Panc1 (cell line): Measurements from ENCODE around the gene MED17.
A peak's percentile ranks its signal among the peaks of the same experiment; 100 is the strongest.

ENCODE experiments used
- POLR2AphosphoS5 ChIP-seq: IDR thresholded peaks from 2 replicates; pipeline ENCODE4 v1.6.1; 2012; ENCODE audit warnings: mild to moderate bottlenecking, low read depth, low read length, moderate library complexity
- SIN3A ChIP-seq: IDR thresholded peaks from 2 replicates; pipeline ENCODE4 v1.6.1; 2012; ENCODE audit warnings: low read depth, mild to moderate bottlenecking, low read length, moderate library complexity, borderline replicate concordance; ENCODE audit not compliant: insufficient read depth
- TCF7L2 ChIP-seq: IDR thresholded peaks from 2 replicates; pipeline ENCODE4 v1.6.1; 2011; ENCODE audit warnings: mild to moderate bottlenecking, low read depth, low read length, inconsistent platforms
- TF ChIP-seq, protein P1 (sequence below): fragments of 450-650 bp; IDR thresholded peaks from 2 replicates; pipeline ENCODE4 v1.5.1; 2017; ENCODE audit warnings: mild to moderate bottlenecking
- TF ChIP-seq, protein P2 (sequence below), 2 experiments: IDR thresholded peaks; 2 replicates each; pipeline ENCODE4 v1.6.1; 2011 to 2012; ENCODE audit warnings: low read depth in 2 of 2, control low read depth in 1 of 2, low read length in 1 of 2, mild to moderate bottlenecking in 1 of 2, moderate library complexity in 1 of 2; ENCODE audit not compliant: insufficient read depth in 1 of 2

DNA sequence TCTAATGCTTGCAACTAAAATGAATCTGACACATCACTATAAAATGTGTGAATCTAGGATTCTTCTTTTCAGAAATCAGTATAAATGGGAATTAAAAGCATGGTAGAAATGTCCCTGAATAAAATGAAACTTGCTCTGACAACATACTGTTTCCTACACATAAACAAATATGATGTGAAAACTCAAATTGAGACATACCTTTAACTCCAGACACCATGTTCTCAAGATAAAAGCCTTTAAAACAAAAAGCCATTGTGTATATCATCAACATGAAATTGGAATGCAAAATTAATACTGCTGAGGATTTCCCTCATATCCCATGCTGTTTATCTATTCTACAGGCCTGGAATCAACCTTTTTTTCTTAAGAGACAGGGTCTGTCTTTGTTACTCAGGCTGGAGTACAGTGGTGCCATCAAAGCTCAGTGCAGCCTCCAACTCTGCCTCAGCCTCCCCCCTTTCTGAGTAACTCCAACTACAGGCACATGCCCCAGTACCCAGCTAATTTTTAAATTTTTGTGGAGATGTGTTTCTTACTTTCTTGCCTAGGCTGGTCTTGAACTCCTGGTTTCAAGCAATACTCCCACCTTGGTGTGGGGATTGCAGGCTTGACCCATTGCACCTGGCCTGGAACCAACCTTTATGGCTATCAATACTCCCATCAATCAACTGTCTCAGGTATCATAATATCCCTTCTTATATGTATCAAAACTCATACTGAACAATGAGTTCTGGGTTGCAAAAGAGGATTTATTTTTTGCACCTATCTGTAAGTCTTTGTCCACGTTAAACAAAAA lies 49.5 kb upstream of the MED17 start:
- TF ChIP-seq, protein P1, sequence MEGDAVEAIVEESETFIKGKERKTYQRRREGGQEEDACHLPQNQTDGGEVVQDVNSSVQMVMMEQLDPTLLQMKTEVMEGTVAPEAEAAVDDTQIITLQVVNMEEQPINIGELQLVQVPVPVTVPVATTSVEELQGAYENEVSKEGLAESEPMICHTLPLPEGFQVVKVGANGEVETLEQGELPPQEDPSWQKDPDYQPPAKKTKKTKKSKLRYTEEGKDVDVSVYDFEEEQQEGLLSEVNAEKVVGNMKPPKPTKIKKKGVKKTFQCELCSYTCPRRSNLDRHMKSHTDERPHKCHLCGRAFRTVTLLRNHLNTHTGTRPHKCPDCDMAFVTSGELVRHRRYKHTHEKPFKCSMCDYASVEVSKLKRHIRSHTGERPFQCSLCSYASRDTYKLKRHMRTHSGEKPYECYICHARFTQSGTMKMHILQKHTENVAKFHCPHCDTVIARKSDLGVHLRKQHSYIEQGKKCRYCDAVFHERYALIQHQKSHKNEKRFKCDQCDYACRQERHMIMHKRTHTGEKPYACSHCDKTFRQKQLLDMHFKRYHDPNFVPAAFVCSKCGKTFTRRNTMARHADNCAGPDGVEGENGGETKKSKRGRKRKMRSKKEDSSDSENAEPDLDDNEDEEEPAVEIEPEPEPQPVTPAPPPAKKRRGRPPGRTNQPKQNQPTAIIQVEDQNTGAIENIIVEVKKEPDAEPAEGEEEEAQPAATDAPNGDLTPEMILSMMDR = no peak
- no peak for TF ChIP-seq SIN3A
- TF ChIP-seq POLR2AphosphoS5 = peak; percentile 87
- TF ChIP-seq, protein P2, sequence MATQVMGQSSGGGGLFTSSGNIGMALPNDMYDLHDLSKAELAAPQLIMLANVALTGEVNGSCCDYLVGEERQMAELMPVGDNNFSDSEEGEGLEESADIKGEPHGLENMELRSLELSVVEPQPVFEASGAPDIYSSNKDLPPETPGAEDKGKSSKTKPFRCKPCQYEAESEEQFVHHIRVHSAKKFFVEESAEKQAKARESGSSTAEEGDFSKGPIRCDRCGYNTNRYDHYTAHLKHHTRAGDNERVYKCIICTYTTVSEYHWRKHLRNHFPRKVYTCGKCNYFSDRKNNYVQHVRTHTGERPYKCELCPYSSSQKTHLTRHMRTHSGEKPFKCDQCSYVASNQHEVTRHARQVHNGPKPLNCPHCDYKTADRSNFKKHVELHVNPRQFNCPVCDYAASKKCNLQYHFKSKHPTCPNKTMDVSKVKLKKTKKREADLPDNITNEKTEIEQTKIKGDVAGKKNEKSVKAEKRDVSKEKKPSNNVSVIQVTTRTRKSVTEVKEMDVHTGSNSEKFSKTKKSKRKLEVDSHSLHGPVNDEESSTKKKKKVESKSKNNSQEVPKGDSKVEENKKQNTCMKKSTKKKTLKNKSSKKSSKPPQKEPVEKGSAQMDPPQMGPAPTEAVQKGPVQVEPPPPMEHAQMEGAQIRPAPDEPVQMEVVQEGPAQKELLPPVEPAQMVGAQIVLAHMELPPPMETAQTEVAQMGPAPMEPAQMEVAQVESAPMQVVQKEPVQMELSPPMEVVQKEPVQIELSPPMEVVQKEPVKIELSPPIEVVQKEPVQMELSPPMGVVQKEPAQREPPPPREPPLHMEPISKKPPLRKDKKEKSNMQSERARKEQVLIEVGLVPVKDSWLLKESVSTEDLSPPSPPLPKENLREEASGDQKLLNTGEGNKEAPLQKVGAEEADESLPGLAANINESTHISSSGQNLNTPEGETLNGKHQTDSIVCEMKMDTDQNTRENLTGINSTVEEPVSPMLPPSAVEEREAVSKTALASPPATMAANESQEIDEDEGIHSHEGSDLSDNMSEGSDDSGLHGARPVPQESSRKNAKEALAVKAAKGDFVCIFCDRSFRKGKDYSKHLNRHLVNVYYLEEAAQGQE (IDR thresholded peaks at IDR 0.05; ENCODE audit: insufficient read depth in 1 of 2, low read depth in 2 of 2, low read length in 1 of 2) = no peak
- TF ChIP-seq TCF7L2 = no peak
